Stromal cell of bone marrow (primary cell): Measurements from ENCODE around the gene MTURN.

ENCODE experiments used
- DNase-seq: peaks from one replicate; pipeline ENCODE4 v3.0.0-alpha.2; 2012; ENCODE audit warnings: low read depth

Gene MTURN

DNA sequence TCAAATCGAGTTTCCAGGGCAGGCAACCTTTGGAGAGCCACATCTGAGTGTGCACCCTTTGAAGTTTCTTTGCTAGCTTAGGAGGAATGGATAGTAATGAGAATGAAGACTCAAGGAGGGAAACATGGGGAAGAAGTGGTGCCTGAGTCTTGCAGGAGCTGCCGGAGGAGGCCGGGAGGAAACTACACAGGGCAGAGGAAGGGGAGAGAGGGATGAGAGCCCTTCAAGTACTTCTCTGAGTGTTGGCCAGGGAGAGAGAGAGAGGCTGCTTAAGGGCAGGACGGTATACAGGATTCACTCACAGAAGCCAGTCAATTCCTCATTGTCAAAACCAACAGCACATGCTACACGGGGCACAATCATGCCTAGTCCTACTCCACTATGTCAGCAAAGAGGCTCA lies 75.2 kb downstream of the MTURN start:
- DNase-seq: no peak
